H1 (cell line): ENCODE results near the gene KRT222.

Source experiments
- GABPA ChIP-seq: IDR thresholded peaks from 2 replicates; pipeline ENCODE4 v1.6.1; 2011; ENCODE audit warnings: mild to moderate bottlenecking, low read length, moderate library complexity, borderline replicate concordance; ENCODE audit not compliant: insufficient read depth
- SIN3A ChIP-seq, 2 experiments: IDR thresholded peaks in 1 of 2; conservative IDR thresholded peaks in 1 of 2; 2 replicates each; pipeline ENCODE4 v1.6.1; 2011 to 2012; ENCODE audit warnings: low read length in 2 of 2, improper control_type of control experiment in 1 of 2, low read depth in 1 of 2, mild to moderate bottlenecking in 1 of 2
- TAF1 ChIP-seq: IDR thresholded peaks from 2 replicates; pipeline ENCODE4 v1.6.1; 2011; ENCODE audit warnings: mild to moderate bottlenecking, low read depth, low read length
- TF ChIP-seq, protein P1 (sequence below), 3 experiments: IDR thresholded peaks; 1 replicate in 2 of 3; 2 replicates in 1 of 3; pipeline versions ENCODE4 v1.5.1 to v1.6.1; 2011; ENCODE audit warnings: low read length in 3 of 3, mild to moderate bottlenecking in 3 of 3, inconsistent platforms in 2 of 3, low read depth in 1 of 3, moderate library complexity in 1 of 3; ENCODE audit not compliant: insufficient read depth in 1 of 3; ENCODE audit errors: control extremely low read depth in 1 of 3

DNA sequence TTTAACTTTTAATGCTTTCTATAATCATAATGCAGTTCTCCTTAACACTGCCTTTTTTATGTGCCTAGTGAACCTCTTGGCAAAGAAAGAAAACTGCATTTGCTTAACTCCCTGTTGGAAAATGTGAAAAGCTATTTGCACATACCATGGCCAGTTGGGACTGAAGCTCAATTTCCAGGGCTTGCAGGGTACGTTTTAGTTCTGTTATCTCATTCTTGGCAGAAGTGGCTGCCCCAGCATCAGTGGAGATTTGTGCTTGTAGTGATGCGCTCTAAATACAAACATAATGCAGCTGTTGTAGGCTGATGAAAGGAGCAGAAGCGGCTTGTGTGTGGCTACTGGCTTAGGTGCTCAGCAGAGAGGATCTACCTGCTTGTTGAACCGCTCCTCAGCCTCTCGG, 34.9 kb upstream of the KRT222 start:
- TF ChIP-seq TAF1, result no peak
- TF ChIP-seq, protein P1, sequence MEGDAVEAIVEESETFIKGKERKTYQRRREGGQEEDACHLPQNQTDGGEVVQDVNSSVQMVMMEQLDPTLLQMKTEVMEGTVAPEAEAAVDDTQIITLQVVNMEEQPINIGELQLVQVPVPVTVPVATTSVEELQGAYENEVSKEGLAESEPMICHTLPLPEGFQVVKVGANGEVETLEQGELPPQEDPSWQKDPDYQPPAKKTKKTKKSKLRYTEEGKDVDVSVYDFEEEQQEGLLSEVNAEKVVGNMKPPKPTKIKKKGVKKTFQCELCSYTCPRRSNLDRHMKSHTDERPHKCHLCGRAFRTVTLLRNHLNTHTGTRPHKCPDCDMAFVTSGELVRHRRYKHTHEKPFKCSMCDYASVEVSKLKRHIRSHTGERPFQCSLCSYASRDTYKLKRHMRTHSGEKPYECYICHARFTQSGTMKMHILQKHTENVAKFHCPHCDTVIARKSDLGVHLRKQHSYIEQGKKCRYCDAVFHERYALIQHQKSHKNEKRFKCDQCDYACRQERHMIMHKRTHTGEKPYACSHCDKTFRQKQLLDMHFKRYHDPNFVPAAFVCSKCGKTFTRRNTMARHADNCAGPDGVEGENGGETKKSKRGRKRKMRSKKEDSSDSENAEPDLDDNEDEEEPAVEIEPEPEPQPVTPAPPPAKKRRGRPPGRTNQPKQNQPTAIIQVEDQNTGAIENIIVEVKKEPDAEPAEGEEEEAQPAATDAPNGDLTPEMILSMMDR (IDR thresholded peaks at IDR 0.05; ENCODE audit: control extremely low read depth in 1 of 3, insufficient read depth in 1 of 3, low read depth in 1 of 3, low read length in 3 of 3), result no peak
- TF ChIP-seq GABPA, result no peak
- no peak for TF ChIP-seq SIN3A (conservative IDR thresholded peaks at IDR 0.05 in 1 of 2, IDR thresholded peaks at IDR 0.05 in 1 of 2; ENCODE audit: low read depth in 1 of 2, low read length in 2 of 2)
